ENCODE results near the gene KRTAP2-4.

DNA sequence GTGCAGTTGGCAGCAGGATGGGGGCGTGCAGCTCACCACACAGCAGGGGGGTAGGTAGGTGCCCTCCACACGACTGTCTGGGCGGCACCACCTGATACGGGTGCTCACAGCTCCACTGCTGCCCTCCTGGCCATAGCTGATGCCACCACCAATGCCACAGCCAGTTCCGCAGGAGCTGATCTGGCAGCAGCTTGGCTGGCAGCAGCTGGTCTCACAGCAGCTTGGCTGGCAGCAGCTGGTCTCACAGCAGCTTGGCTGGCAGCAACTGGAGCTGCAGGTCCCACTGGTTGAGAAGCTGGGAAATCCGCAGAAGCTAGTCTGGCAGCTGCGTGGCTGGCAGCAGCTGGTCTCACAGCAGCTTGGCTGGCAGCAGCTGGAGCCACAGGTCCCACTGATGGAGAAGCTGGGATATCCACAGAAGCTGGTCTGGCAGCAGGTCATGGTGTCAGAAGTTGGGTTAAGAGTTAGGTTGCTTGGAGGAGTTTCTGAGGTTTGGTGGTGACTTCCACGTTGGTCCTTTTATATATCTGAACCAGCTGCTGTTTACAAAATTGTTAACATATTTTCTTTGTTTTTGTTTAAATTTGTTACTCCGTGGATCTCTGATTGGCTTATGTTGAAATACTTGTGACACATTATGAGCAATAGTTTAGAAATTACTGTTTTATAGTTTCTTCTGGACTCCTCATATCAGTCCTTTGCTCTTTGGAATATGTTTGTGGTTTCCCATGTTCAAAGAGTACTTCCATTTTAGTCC, 38.8 kb downstream of the KRTAP2-4 start, which contains the start of gene KRTAP1-5:
- TF ChIP-seq EZH2 (IDR thresholded peaks at IDR 0.05) (no peak), POLR2AphosphoS5 (IDR thresholded peaks at IDR 0.05; ENCODE audit: borderline replicate concordance, low read depth, low read length) (no peak)
